Thoracic aorta (tissue), 2 donors: ENCODE measurements around the gene IPO11. TPM values are rescaled to one million over a fixed set of nuclear protein-coding genes. Genes with fewer than 3 reads are reported as not detected.

ENCODE experiments used
- ATAC-seq: fragments of 150-250 bp; one replicate; pipeline ENCODE4 v1.8.0; 2017; ENCODE audit warnings: low read depth; ENCODE audit not compliant: insufficient number of reproducible peaks, low FRiP score
- DNase-seq: peaks from one replicate; pipeline ENCODE4 v3.0.0-alpha.2; 2020; ENCODE audit warnings: low spot score
- H3K27ac ChIP-seq, 2 donors: fragments of 200-600 bp; sonication (generic); 1 replicate in 1 of 2; 2 replicates in 1 of 2; pipeline ENCODE4 v1.5.1; 2016; ENCODE audit warnings: mild to moderate bottlenecking in 2 of 2, moderate library complexity in 2 of 2
- H3K27me3 ChIP-seq: fragments of 200-600 bp; sonication (generic); replicated peaks from 2 replicates; pipeline ENCODE4 v1.6.0; 2016; ENCODE audit warnings: mild to moderate bottlenecking; ENCODE audit not compliant: insufficient read depth
- H3K36me3 ChIP-seq: fragments of 200-600 bp; sonication (generic); one replicate; pipeline ENCODE4 v1.5.1; 2016
- H3K4me1 ChIP-seq, 2 donors: fragments of 200-600 bp; sonication (generic); 1 replicate in 1 of 2; 2 replicates in 1 of 2; pipeline versions ENCODE4 v1.5.1 to v1.6.0; 2016; ENCODE audit warnings: low read depth in 2 of 2, mild to moderate bottlenecking in 1 of 2; ENCODE audit not compliant: control insufficient read depth in 1 of 2
- H3K4me3 ChIP-seq: fragments of 200-600 bp; sonication (generic); 2 replicates; pipeline ENCODE4 v1.5.1; 2016; ENCODE audit warnings: mild to moderate bottlenecking
- H3K9me3 ChIP-seq: fragments of 200-600 bp; sonication (generic); 2 replicates; pipeline ENCODE4 v1.5.1; 2016
- CTCF ChIP-seq: fragments of 200-600 bp; sonication (generic); IDR thresholded peaks from one replicate; pipeline ENCODE4 v1.5.1; 2019; ENCODE audit warnings: antibody characterized with exemption
- total RNA-seq, 2 donors: library from RNA; depleted of rRNA; stranded (reverse); fragments of >200 nt; gene quantifications; one replicate each; pipeline versions ENCODE4 v1.1.0 to v1.2.3, GENCODE V29; 2016

Gene IPO11
- total RNA-seq, 2 donors from 2014 or later: 10.7 to 16.5 TPM

- Histone ChIP-seq H3K27ac (no peak overlapping the region), H3K9me3 (no peaks in the 10 kb centered on the region), H3K27me3 (no peaks in the 10 kb centered on the region), H3K36me3 (no peaks in the 10 kb centered on the region), H3K4me3 (no peak overlapping the region), H3K4me1 (no peaks in the 10 kb centered on the region)
- DNase-seq: no peak
- no peak for TF ChIP-seq CTCF
- no peak for ATAC-seq
Measured at GRCh38 chr5:62588668-62589067, 176.1 kb downstream of the IPO11 start.

- no peaks in the 10 kb centered on the region for H3K27me3 ChIP-seq
- H3K4me1 ChIP-seq: no peaks in the 10 kb centered on the region
- no peaks in the 10 kb centered on the region for H3K36me3 ChIP-seq
- no peak for DNase-seq
- no peak overlapping the region for H3K4me3 ChIP-seq
- TF ChIP-seq CTCF: no peak
- no peaks in the 10 kb centered on the region for H3K9me3 ChIP-seq
- no peak overlapping the region for H3K27ac ChIP-seq
- ATAC-seq: no peak
Measured at GRCh38 chr5:62589504-62589903, 176.9 kb downstream of the IPO11 start.

- Histone ChIP-seq H3K4me1 (no peaks in the 10 kb centered on the region), H3K27me3 (no peaks in the 10 kb centered on the region), H3K4me3 (no peak overlapping the region), H3K36me3 (no peaks in the 10 kb centered on the region), H3K9me3 (no peaks in the 10 kb centered on the region), H3K27ac (no peak overlapping the region)
- no peak for DNase-seq
- no peak for TF ChIP-seq CTCF
- no peak for ATAC-seq
Measured at GRCh38 chr5:62590387-62590786, 177.8 kb downstream of the IPO11 start.

- no peak overlapping the region for H3K4me3 ChIP-seq
- no peak for DNase-seq
- H3K9me3 ChIP-seq: no peaks in the 10 kb centered on the region
- ATAC-seq: no peak
- TF ChIP-seq CTCF: no peak
- no peaks in the 10 kb centered on the region for H3K36me3 ChIP-seq
- H3K4me1 ChIP-seq: no peaks in the 10 kb centered on the region
- H3K27me3 ChIP-seq: no peaks in the 10 kb centered on the region
- no peak overlapping the region for H3K27ac ChIP-seq
Measured at GRCh38 chr5:62592558-62592957, 180.0 kb downstream of the IPO11 start.

GRCh38 chr5:62593331-62593730 is 180.8 kb downstream of the IPO11 start:
- no peaks in the 10 kb centered on the region for H3K9me3 ChIP-seq
- H3K36me3 ChIP-seq: no peaks in the 10 kb centered on the region
- DNase-seq: no peak
- no peaks in the 10 kb centered on the region for H3K4me1 ChIP-seq
- no peak for ATAC-seq
- TF ChIP-seq CTCF: no peak
- H3K4me3 ChIP-seq: no peak overlapping the region
- no peaks in the 10 kb centered on the region for H3K27me3 ChIP-seq
- no peak overlapping the region for H3K27ac ChIP-seq
